NOMO-1 (cell line): Measurements from ENCODE around the gene LRRC15.

Source experiments
- DNase-seq, 2 experiments: peaks; one replicate each; lab custom pipeline; 2025; ENCODE audit not compliant: unreplicated experiment in 2 of 2; lab: John Stamatoyannopoulos, UW

LRRC15 gene

DNA sequence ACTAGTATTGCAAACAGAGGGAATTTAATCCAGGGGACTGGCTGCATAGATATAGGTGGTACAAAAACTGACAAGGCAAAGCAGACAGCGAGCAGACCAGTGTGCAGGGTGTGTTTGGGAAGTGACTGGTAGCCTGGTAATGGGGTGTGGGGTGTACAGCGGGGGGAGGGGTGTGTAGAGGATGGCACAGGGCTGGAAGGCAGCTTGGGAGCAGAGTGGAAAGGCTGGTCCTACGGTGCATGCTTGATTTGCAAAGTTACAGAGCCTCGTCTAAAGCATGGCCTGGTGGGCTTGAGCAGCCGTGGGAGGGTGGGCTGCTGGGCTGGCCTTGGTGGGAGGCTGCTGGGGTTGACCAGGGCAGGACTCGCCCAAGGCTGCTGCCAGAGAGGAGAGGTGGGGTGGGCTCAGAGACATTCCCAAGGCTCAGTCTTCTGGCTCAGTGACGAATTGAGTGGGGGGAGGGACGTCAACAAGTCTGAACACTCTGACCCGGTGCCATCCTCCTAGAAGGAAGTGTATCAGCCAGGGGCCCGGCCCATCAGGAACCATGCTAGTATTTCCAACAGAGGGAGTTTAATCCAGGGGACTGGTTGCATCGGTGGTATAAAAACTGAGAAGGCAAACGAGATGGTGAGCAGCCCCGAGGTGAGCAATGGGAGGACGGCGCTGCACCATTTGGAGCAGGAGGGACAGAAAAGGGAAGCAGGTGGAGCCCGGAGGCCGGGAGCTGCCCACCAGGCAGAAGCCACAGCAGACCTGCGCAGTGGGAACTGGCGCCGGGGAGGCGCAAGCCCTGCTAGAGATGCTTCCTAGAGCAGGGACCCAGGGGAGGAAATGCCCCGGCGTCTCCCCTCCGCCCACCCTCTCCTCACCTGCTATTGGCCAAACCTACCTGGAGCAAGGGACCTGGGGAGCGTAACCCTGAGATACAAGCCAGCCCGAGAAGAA, 47.6 kb downstream of the LRRC15 start:
- peak in 1 of 2 experiments; percentile 34 for DNase-seq

DNA sequence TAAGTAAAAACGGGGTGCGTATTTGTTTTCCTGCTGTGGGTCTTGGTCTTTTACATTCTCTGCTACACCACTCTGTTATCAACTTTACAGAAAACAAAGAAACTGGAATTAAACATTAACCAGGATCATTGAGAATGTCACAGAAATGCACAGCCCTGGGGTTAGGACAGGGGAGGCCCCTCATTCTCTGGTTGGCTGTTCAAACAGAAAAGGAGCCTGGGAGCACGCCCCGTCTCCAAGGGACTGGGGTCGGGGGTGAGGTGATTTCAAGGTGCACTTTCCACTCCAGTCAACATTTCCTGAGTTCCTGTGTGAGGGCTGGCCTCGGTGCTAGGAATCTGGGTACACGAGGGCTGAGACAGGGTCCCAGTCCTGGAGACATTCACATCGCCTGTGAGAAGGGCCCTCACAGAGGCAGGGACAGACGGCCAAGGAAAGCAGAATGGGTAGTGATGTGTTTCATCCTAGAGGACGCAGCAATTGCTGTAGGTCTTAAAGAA, 48.7 kb downstream of the LRRC15 start:
- DNase-seq, result no peak

DNA sequence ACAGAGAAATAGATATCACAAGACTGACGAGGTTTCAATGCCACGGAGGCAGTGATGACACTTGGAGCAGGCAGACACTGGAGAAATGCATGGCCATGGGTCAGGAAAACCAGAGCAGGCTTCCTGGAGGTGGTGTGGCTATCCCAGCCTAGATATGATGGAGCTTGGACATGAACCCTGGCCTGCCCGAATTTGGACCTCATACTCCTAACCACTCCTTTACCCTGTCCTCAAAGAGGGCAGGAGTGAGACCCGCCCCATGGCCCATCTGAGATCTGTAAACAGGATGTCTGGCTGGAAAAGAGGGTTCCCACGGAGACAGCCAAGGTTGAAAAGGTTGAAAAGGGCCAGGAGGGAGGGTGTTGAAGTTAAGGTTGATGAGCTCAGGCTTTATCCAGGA, 49.4 kb downstream of the LRRC15 start:
- no peak for DNase-seq

DNA sequence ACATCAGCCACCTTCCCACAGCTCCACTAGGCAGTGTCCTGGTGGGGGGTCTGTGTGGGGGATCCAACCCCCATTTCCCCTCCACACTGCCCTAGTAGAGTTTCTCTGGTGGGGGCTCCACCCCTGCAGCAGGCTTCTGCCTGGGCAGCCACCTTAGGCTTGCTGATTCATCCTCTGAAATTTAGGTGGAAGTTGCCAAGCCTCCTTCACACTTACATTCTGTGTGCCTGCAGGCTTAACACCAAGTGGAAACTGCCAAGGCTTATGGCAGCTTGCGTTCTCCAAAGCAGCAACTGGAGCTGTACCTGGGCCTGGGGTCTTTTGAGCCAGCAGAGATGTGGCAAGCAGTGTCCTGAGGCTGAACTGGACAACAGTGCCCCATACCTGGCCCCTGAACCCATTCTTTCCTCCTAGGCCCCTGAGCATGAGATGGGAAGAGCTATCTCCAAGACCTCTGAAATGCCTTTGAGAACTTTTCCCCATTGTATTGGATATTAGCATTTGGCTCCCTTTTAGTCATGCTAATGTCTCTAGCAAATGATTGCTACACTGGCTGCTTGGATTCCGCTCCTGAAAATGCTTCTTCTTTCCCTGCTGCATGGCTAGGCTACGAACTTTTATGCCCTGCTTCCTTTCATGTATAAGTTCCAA, 50.9 kb downstream of the LRRC15 start:
- no peak for DNase-seq

GRCh38 chr3:194316918-194317317, 52.6 kb downstream of the LRRC15 start:
- DNase-seq, result no peak

GRCh38 chr3:194315965-194316361, 53.6 kb downstream of the LRRC15 start:
- no peak for DNase-seq

DNA sequence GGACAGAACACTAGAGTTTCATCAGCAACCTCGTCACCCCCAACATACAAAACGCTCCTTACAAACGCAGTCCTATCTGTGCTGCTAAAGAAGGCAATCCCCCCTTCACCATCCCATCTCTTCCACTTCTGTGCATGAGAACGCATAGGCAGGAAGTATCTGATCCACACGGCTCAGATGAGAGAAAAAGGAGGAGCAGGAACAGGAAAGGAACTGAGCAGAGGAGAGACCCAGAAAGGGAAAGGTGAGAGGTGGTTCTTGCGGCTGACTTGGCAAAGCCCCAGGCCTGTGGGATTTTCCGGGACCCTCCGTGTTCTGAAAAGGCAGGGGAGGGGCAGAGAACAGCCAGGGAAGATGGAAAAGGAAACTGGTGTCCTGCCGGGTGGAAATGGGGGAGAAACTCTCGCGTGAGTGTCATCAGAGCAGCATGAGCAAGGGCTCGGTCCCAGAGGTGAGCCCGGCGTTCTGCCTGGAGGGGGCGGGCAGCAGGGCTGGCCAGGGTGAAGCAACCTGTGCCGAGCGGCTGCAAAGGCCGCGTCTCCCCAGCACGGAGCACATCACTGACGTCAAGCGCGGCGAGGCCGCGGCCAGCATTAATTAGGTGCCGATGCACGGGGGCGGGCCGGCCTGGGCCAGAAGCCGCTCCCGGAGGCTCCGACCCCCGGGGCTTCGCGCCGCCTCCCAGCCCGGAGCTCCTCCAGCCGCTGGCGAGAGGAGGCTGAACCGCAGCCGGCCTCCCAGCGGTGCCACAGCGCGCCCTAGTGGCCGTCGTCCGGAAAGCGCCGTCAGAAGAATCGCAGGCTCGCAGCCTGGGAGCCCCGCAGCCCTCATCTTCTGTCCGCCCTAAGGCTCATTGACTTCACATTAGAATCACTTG, 54.2 kb downstream of the LRRC15 start:
- peak; percentile 73 to 82 for DNase-seq

DNA sequence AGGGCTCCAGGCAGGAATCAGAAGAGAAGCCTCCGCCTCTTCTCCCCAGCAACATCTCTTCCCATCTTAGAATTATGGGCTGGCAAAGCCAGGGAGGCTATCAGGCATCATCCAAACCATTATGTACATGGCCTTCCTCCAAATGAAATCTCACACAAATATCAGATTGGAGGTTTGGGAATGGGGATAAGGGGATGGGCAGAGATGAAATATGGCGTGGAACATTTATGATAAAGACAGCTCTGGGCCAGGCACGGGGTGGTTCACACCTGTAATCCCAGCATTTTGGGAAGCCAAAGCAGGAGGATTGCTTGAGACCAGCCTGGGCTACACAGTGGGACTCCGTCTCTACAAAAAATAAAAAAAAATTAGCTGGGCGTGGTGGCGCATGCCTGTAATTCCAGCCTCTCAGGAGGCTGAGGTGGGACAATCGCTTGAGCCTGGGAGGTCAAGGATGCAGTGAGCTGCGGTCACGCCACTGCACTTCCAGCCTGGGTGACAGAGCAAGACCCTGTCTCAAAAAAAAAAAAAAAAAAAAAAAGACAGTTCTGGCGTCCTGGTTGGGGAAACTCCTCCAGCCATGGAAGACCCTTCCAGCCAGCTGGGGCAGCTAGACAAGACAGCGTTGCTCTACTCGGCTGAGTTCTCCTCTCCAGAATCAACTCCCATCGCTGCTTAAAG, 55.0 kb downstream of the LRRC15 start:
- DNase-seq, result no peak

- no peak for DNase-seq
Observed at GRCh38 chr3:194313560-194314387, 55.8 kb downstream of the LRRC15 start.

GRCh38 chr3:194312743-194313281, 56.7 kb downstream of the LRRC15 start:
- DNase-seq, result no peak

DNA sequence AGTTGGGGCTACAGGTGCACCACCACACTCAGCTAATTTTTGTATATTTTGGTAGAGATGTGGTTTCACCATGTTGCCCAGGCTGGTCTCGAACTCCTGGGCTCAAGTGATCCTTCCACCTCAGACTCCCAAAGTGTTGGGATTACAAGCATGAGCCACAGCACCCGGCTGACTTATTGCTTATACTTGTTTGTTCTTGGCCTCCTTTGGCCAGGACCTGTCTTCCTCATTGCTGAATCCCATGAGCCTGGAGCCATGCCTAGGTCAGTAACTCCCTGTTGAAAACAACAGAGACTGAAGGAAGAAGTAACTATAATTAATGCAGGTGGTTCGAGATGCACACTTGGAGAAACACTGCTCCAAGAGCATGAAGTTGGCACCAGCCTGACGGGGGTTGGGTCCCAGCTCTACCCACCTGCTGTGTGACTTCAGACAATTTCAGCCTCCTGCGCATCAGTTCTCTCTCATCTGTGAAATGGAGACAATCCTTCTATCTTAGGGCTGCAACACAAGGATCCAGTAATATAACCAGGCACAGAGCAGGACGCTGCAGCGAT, 57.3 kb downstream of the LRRC15 start:
- DNase-seq, result no peak

DNA sequence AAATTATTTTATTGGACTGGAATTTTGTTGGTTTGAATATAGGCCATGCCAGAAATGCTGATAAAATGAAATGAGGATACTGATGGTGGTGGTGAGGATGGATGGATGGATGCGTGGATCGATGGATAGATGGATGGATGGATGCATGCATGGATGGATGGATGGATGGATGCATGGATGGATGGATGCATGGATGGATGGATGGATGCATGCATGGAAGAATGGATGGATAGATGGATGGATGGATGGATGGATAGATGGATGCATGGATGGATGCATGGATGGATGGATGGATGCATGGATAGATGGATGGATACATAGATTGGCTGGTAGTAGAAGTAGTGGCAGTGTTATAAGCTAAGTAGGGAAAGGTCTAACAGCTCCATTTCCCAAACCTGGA, 58.5 kb downstream of the LRRC15 start:
- DNase-seq, result no peak

DNA sequence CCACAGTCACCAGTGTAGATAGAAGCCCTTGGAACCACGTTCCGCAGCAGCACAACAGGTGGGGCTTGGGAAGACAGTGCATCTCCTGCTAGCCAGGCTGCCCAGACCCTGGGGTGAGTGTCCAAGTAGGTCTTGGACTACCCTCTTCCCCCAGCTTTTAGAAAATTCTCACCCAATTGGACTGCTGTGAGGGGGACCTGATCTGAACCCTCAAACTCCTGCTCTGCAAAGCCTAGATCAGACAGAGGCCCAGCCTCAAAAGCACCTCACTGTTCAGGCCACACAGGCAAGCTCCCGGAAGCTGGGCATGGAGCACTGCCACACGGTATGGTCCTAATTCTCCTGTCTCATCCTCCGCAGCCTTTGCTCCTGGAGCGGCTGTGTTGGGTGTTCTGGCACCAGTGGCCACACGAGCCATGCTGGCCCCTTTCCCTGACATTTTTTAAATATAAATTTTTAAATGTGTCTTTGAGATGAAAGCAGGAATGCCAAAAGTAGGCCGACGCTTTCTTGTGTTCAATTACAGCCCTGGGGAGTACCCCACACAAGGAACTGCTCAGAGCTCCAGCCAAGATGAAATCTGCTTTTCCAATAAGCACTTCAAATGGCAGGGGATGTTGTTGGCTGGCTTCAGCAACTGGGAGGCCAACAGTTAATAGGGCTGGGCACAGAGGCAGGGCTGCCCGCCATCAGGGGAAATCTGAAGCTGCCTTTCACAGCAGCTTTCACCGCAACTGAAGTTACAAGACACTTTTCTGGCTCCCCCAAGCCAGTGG, 59.3 kb downstream of the LRRC15 start:
- DNase-seq, result no peak

DNA sequence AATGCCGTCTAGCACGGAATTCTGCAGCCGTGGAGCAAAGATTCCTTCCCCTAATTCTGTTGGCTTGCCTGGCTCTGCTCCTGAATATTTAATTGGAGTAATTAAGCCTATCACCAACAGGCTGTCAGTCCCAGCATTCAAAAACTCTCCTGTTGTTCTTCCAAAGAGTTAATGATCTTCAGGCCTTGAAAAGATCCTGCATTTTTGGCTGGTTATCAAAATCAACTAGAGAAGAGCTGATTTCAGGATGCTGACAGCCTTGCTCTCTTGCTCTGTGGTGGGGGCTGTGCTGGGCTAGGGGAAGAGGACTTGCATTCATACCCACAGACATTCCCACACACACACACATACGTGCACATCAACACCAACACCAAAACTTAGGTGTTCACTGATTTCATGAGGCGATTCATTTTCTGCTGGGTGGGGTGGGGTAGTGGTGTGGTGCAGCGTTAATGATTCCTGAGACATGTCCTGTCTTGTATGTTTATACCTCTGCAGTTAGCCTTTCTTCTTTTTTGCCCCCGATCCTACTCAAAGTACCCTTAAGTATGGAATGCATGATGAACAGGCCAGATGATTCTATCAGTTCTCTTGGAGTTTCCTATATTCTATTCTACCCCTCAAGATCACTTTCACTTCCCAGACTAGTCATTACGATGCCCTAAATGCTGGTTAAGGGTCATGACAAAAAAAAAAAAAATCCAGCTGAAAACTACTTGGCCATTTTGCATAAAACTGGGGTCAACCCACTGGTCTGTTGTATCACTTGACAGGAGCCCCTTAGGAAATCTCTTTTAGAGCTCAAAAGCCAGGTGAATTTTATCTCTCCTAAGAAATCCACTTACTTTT, 60.7 kb downstream of the LRRC15 start:
- DNase-seq, result peak in 1 of 2 experiments; percentile 55

GRCh38 chr3:194307849-194308248, 61.7 kb downstream of the LRRC15 start:
- no peak for DNase-seq

DNA sequence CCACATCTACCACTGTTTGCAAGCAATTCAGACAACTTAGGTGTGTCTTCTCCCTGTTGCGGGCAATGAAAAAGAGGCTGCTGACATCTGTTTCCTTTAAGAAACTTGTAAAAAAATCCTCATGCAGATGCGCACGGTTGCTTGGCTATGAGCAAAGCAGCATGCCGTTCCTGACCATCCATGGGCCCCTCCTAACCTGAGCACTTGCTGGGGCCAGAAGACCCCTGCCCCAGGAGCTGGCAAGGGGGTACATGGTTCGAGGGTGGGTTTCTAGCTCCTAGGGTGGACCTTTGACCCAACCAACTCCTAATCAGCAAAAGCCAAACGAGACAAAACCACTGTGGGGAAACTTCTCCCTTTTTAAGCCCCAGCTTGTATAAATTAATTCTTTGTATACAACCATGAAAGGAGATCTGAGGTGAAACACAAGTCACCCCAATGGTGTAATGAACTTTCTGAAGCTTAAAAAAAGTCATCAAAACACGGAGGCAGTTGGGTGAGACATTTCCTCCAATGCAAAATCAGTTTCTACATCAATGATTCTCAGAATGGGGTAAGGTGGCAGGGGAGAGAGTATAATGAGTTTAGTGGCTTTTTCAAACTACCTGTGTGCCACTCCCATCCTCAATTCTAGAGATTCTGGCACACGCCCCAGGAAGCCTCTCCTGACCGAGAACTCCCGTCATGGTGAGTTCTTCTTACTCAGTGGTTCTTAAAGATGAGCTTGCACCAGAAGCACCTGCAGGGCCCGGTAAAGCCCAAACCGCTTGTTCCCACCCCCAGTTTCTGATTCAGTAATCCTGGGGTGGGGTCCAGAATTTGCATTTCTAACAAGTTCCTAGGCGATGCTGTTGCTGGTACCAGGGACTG, 62.5 kb downstream of the LRRC15 start:
- DNase-seq, result no peak
